ENCODE results near the gene ZNF365. TPM values are rescaled to one million over a fixed set of nuclear protein-coding genes. Genes with fewer than 3 reads are reported as not detected.

The ZNF365 gene
- total and polyA plus RNA-seq, 2 experiments from 2014 or later, result 0.60 to 0.93 TPM

DNA sequence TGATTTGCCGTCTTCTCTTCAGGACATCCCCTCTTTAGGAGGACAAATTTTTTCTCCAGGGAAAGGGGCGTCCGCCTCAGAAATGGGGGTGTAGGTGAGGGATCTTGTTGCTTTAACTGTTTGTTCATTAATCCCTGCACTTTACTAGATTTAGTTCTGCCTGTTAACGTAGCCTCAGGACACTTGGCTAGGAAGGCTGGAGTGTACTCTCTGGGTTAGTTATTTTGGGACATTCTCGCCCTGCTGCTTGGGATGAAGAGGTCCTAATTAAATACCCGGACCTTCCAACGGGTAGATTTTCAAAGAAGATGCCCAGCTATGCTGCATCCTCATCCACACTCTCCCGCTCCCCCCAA lies 552 bp upstream of the ZNF365 start:
- no peak for TF ChIP-seq EZH2 (IDR thresholded peaks at IDR 0.05; ENCODE audit: borderline replicate concordance)
- no peak for TF ChIP-seq EZH2phosphoT487 (IDR thresholded peaks at IDR 0.05; ENCODE audit: low read depth, severe bottlenecking, unreplicated experiment)
- TF ChIP-seq, protein P1, sequence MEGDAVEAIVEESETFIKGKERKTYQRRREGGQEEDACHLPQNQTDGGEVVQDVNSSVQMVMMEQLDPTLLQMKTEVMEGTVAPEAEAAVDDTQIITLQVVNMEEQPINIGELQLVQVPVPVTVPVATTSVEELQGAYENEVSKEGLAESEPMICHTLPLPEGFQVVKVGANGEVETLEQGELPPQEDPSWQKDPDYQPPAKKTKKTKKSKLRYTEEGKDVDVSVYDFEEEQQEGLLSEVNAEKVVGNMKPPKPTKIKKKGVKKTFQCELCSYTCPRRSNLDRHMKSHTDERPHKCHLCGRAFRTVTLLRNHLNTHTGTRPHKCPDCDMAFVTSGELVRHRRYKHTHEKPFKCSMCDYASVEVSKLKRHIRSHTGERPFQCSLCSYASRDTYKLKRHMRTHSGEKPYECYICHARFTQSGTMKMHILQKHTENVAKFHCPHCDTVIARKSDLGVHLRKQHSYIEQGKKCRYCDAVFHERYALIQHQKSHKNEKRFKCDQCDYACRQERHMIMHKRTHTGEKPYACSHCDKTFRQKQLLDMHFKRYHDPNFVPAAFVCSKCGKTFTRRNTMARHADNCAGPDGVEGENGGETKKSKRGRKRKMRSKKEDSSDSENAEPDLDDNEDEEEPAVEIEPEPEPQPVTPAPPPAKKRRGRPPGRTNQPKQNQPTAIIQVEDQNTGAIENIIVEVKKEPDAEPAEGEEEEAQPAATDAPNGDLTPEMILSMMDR (IDR thresholded peaks at IDR 0.05; ENCODE audit: poor library complexity), result no peak
- Histone ChIP-seq H3K27ac (no peak overlapping the region), H3K9me3 (ENCODE audit: low read depth) (no peaks in the 10 kb centered on the region), H3K4me3 (peak overlapping the region; percentile 61), H3K27me3 (peaks cover 34% of the 10 kb centered on the region), H3K36me3 (replicated peaks; ENCODE audit: insufficient read depth, low read depth) (no peaks in the 10 kb centered on the region), H3K4me1 (ENCODE audit: insufficient read depth) (no peaks in the 10 kb centered on the region), H3K79me2 (no peaks in the 10 kb centered on the region), H4K20me1 (ENCODE audit: insufficient read depth, poor library complexity, severe bottlenecking) (no peaks in the 10 kb centered on the region), H3K9me2 (replicated peaks; ENCODE audit: insufficient read depth) (no peaks in the 10 kb centered on the region), H2AFZ (peak overlapping the region; percentile 78), H3K4me2 (peak overlapping the region; percentile 95)
- no peak for DNase-seq (ENCODE audit: low spot score)
- WGBS (ENCODE audit: low lambda C conversion rate, missing lambda C conversion rate), result 35% methylated on average over 8 of the region's 8 CpGs

DNA sequence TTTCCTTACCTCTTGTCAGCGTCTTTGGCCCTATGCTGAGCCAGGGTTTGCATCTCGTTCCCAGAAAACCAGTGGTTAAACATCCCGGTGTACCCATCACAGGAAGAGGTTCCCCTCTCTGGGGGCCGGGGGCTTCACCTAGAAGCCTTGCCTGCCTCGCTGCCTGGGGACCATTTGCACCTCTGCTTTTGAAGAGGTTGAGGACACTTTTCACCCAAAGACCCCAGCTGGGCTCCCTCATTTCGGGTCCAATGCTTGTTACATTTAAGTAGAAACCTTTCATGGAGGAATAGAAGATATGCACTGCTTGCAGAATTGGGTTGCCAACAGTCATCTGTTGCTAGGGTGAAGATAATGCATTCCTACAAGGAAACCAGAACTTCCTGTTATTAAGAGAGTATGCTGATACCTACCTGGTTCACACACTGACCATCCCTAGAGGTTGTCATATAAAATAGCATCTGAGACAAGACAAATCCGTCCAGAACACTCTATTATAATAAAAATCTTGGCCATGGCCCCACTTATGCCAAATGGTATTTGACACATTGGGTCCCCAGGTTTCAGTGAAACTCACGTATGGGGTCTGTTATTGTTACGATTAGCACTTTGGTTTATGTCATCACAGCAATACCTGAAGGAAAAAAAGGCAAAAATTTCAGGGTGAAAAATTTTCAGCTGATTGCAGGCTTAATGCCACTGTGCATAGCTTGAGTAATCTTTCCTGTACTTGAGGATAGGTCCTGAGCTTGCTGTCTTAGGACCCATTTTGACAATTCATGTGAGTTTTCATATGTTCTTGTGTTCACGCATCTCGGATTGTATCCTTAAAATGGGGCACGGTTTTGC lies 917 bp downstream of the ZNF365 start:
- H3K9me3 ChIP-seq (ENCODE audit: low read depth), result no peaks in the 10 kb centered on the region
- 78% methylated on average over 12 of the region's 12 CpGs for WGBS (ENCODE audit: low lambda C conversion rate, missing lambda C conversion rate)
- H3K27me3 ChIP-seq, result peaks cover 34% of the 10 kb centered on the region
- no peak overlapping the region for H3K27ac ChIP-seq
- H3K4me1 ChIP-seq (ENCODE audit: insufficient read depth), result no peaks in the 10 kb centered on the region
- H3K9me2 ChIP-seq (replicated peaks; ENCODE audit: insufficient read depth), result no peaks in the 10 kb centered on the region
- H4K20me1 ChIP-seq (ENCODE audit: insufficient read depth, poor library complexity, severe bottlenecking), result no peaks in the 10 kb centered on the region
- DNase-seq (ENCODE audit: low spot score), result no peak
- H2AFZ ChIP-seq, result peak overlapping the region; percentile 78
- peak overlapping the region; percentile 95 for H3K4me2 ChIP-seq
- no peaks in the 10 kb centered on the region for H3K36me3 ChIP-seq (replicated peaks; ENCODE audit: insufficient read depth, low read depth)
- H3K79me2 ChIP-seq, result no peaks in the 10 kb centered on the region
- peak overlapping the region; percentile 61 for H3K4me3 ChIP-seq
- TF ChIP-seq, protein P1 (IDR thresholded peaks at IDR 0.05; ENCODE audit: poor library complexity), result no peak
- TF ChIP-seq EZH2phosphoT487 (IDR thresholded peaks at IDR 0.05; ENCODE audit: low read depth, severe bottlenecking, unreplicated experiment) (no peak), EZH2 (IDR thresholded peaks at IDR 0.05; ENCODE audit: borderline replicate concordance) (no peak)

DNA sequence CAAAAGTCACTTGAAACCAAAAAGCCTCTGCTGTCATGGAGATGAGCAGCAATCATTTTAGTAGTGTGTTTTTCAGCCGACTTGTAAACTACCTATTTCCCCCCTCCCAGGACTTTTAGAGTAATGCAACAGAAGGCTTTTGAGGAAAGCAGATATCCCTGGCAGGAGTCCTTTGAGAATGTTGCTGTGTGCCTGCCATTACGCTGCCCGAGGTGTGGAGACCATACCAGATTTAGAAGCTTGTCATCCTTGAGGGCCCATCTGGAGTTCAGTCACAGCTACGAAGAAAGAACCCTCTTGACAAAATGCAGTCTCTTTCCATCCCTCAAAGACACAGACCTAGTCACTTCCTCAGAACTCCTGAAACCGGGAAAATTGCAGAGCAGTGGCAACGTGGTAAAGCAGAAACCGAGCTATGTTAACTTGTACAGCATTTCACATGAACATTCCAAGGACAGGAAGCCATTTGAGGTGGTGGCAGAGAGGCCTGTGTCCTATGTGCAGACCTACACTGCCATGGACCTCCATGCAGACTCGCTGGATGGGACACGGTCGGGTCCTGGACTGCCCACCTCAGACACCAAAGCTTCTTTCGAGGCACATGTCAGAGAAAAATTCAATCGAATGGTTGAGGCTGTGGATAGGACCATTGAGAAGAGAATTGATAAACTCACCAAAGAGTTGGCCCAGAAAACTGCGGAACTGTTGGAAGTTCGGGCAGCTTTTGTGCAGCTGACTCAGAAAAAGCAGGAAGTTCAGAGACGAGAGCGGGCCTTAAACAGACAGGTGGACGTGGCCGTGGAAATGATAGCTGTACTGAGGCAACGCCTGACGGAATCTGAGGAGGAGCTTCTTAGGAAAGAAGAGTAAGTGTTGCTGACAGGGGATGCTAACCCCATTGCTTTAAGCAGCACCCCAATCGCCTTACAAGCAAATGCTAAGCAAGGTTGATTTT lies 2.2 kb downstream of the ZNF365 start:
- Histone ChIP-seq H2AFZ (no peak overlapping the region), H3K36me3 (replicated peaks; ENCODE audit: insufficient read depth, low read depth) (no peaks in the 10 kb centered on the region), H3K4me3 (no peak overlapping the region), H3K79me2 (no peaks in the 10 kb centered on the region), H3K27me3 (peaks cover 34% of the 10 kb centered on the region), H3K9me3 (ENCODE audit: low read depth) (no peaks in the 10 kb centered on the region), H3K4me2 (no peak overlapping the region), H4K20me1 (ENCODE audit: insufficient read depth, poor library complexity, severe bottlenecking) (no peaks in the 10 kb centered on the region), H3K9me2 (replicated peaks; ENCODE audit: insufficient read depth) (no peaks in the 10 kb centered on the region), H3K27ac (no peak overlapping the region), H3K4me1 (ENCODE audit: insufficient read depth) (no peaks in the 10 kb centered on the region)
- TF ChIP-seq EZH2 (IDR thresholded peaks at IDR 0.05; ENCODE audit: borderline replicate concordance) (no peak), EZH2phosphoT487 (IDR thresholded peaks at IDR 0.05; ENCODE audit: low read depth, severe bottlenecking, unreplicated experiment) (no peak)
- TF ChIP-seq, protein P1 (IDR thresholded peaks at IDR 0.05; ENCODE audit: poor library complexity), result no peak
- DNase-seq (ENCODE audit: low spot score), result no peak
- WGBS (ENCODE audit: low lambda C conversion rate, missing lambda C conversion rate), result 86% methylated on average over 21 of the region's 21 CpGs

Data from hepatocyte (in vitro differentiated cells).